DOHH2 (cell line): ENCODE measurements around the gene DLG5.
"Not testable (repeated sequence)": the region's sequence is repeated elsewhere in the genome, so short reads cannot be mapped to it uniquely, and the experiment has no call there.

Source experiments
- H3F3A ChIP-seq: fragments of 200-600 bp; sonication (generic), shearing (Covaris generic); 2 replicates; pipeline ENCODE4 v1.6.0; 2016; ENCODE audit warnings: antibody characterized with exemption, mild to moderate bottlenecking; ENCODE audit not compliant: control insufficient read depth, insufficient read depth
- H3K27ac ChIP-seq: fragments of 200-600 bp; sonication (generic); 2 replicates; pipeline ENCODE4 v1.5.1; 2014; ENCODE audit warnings: low read depth, mild to moderate bottlenecking, low read length, moderate library complexity
- H3K27me3 ChIP-seq: fragments of 200-600 bp; sonication (generic); 2 replicates; pipeline ENCODE4 v1.6.1; 2014; ENCODE audit warnings: mild to moderate bottlenecking, low read length, mixed read lengths; ENCODE audit not compliant: control insufficient read depth
- H3K36me3 ChIP-seq: fragments of 200-600 bp; sonication (generic); 2 replicates; pipeline ENCODE4 v1.6.1; 2014; ENCODE audit warnings: mild to moderate bottlenecking, low read length, moderate library complexity, mixed read lengths; ENCODE audit not compliant: control insufficient read depth
- H3K4me1 ChIP-seq: fragments of 200-600 bp; sonication (generic); 2 replicates; pipeline ENCODE4 v1.6.1; 2014; ENCODE audit warnings: mild to moderate bottlenecking, low read length, mixed read lengths; ENCODE audit not compliant: control insufficient read depth
- H3K4me2 ChIP-seq: fragments of 200-600 bp; sonication (generic); 2 replicates; pipeline ENCODE4 v1.6.0; 2014; ENCODE audit warnings: mild to moderate bottlenecking, low read length, moderate library complexity
- H3K4me3 ChIP-seq: fragments of 200-600 bp; sonication (generic); 2 replicates; pipeline ENCODE4 v1.5.1; 2014; ENCODE audit warnings: mild to moderate bottlenecking, low read length, mixed read lengths
- H3K79me2 ChIP-seq: fragments of 200-600 bp; sonication (generic); 2 replicates; pipeline ENCODE4 v1.6.1; 2014; ENCODE audit warnings: mild to moderate bottlenecking, low read length, mixed read lengths; ENCODE audit not compliant: control insufficient read depth
- H3K9me2 ChIP-seq: fragments of 200-600 bp; sonication (generic); replicated peaks from 2 replicates; pipeline ENCODE4 v1.6.1; 2014; ENCODE audit warnings: mild to moderate bottlenecking, low read length, mixed read lengths; ENCODE audit not compliant: control insufficient read depth
- H3K9me3 ChIP-seq: fragments of 200-600 bp; sonication (generic); 2 replicates; pipeline ENCODE4 v1.6.1; 2014; ENCODE audit warnings: antibody characterized with exemption, low read length, mixed read lengths; ENCODE audit not compliant: control insufficient read depth, insufficient read depth
- H4K20me1 ChIP-seq: fragments of 200-600 bp; sonication (generic); 2 replicates; pipeline ENCODE4 v1.6.0; 2014; ENCODE audit warnings: low read depth, mild to moderate bottlenecking, antibody characterized with exemption, low read length, moderate library complexity; ENCODE audit not compliant: control insufficient read depth, insufficient read depth
- EZH2phosphoT487 ChIP-seq: fragments of 200-600 bp; sonication (generic); IDR thresholded peaks from 2 replicates; pipeline ENCODE4 v1.6.1; 2017; ENCODE audit warnings: borderline replicate concordance, mild to moderate bottlenecking, antibody characterized with exemption, low read length, moderate library complexity, mixed read lengths
- TF ChIP-seq, protein P1 (sequence below): fragments of 200-600 bp; sonication (generic); IDR thresholded peaks from one replicate; pipeline ENCODE4 v1.5.1; 2014; ENCODE audit warnings: antibody characterized with exemption, mild to moderate bottlenecking, low read depth, low read length; ENCODE audit not compliant: poor library complexity, severe bottlenecking

DLG5 gene

DNA sequence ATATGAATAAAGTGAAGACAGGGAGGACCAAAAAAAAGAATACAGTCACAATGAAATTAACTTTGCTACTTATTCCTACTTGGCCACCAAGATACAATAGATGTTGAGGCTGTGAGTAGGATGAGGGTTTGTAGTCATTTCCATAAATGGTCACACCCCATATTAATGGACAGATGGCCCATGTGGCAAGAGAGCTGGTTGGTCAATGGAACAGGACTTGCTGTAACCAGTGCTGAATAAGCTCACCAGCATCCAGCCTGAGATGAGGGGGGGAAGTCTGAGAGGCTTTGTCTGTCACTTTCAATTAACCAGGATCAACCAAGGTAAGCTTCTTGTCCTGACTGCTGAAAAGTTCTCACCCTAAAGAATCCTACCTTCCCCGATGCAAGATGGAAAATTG is 158.5 kb downstream of the DLG5 start:
- Histone ChIP-seq H3K4me1 (no peaks in the 10 kb centered on the region), H4K20me1 (no peaks in the 10 kb centered on the region), H3K4me3 (no peak overlapping the region), H3K79me2 (no peaks in the 10 kb centered on the region), H3K9me2 (no peaks in the 10 kb centered on the region), H3K27ac (no peak overlapping the region), H3K36me3 (no peaks in the 10 kb centered on the region), H3F3A (no peaks in the 10 kb centered on the region), H3K9me3 (no peaks in the 10 kb centered on the region), H3K4me2 (no peak overlapping the region), H3K27me3 (peaks cover 13% of the 10 kb centered on the region)
- TF ChIP-seq, protein P1, sequence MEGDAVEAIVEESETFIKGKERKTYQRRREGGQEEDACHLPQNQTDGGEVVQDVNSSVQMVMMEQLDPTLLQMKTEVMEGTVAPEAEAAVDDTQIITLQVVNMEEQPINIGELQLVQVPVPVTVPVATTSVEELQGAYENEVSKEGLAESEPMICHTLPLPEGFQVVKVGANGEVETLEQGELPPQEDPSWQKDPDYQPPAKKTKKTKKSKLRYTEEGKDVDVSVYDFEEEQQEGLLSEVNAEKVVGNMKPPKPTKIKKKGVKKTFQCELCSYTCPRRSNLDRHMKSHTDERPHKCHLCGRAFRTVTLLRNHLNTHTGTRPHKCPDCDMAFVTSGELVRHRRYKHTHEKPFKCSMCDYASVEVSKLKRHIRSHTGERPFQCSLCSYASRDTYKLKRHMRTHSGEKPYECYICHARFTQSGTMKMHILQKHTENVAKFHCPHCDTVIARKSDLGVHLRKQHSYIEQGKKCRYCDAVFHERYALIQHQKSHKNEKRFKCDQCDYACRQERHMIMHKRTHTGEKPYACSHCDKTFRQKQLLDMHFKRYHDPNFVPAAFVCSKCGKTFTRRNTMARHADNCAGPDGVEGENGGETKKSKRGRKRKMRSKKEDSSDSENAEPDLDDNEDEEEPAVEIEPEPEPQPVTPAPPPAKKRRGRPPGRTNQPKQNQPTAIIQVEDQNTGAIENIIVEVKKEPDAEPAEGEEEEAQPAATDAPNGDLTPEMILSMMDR: no peak
- TF ChIP-seq EZH2phosphoT487: no peak

DNA sequence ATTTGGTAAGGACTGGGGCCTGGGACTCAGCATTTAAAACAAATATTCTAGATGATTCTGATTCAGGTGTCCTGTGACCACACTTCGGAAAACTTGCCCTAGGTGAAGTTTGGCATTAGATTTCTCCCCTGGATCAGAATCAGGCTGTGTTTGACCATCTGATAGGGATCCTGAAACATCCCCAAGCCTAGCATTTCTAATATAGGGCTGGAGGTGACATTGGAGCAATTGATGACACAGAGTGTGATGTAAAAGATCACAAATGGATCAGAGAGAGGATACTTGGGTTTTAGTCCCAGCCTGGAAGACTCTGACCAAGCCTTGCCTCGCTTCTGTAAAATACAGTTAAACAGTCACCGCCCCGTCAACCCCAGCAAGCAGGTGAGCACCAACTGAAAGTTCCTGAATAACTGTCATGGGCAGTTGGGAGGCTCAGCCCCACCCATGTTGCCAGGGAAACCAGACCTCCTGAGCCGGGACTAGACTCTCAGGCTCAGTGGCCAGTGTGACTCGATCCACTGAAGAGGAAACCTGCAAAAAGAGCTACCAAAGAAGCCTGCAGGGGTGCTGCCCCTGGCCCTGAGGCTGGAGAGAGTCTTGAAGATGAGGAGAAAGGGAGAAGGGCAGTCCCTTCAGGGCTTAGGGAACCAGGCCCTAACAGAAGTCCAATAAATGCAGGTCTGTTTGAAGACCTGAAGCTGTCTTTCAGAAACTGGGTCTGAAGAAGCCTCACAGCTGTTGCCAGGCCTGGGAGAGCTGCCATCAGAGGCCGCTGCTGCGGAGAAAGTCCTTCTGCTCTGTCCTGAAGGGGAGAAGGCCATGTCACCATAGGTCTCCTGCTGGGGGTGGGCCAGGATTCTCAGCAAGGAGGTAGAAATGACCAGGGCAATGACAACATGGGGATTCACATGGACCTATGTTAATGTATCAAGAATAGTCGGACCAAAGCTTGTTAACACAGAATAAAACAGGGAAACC is 162.8 kb downstream of the DLG5 start:
- Histone ChIP-seq H3K27ac (no peak overlapping the region), H3K4me1 (no peaks in the 10 kb centered on the region), H4K20me1 (no peaks in the 10 kb centered on the region)

GRCh38 chr10:77758406-77758805 is 168.1 kb downstream of the DLG5 start:
- H3K9me2 ChIP-seq, H3K36me3 ChIP-seq, H3K4me1 ChIP-seq, H3K4me3 ChIP-seq, H3K27ac ChIP-seq, H3K9me3 ChIP-seq, H3K27me3 ChIP-seq, H4K20me1 ChIP-seq, H3F3A ChIP-seq, H3K79me2 ChIP-seq, H3K4me2 ChIP-seq: not testable (repeated sequence)

More for the DNA sequence above, 162.8 kb downstream of the DLG5 start:
- TF ChIP-seq, protein P1: no peak
- no peak for TF ChIP-seq EZH2phosphoT487
- no peaks in the 10 kb centered on the region for H3K9me2 ChIP-seq
- no peaks in the 10 kb centered on the region for H3K9me3 ChIP-seq
- H3K4me2 ChIP-seq: no peak overlapping the region
- H3F3A ChIP-seq: no peaks in the 10 kb centered on the region
- no peaks in the 10 kb centered on the region for H3K79me2 ChIP-seq
- H3K4me3 ChIP-seq: no peak overlapping the region
- H3K36me3 ChIP-seq: no peaks in the 10 kb centered on the region
- H3K27me3 ChIP-seq: peaks cover 13% of the 10 kb centered on the region
